Neural progenitor cell (in vitro differentiated cells): ENCODE measurements around the gene ARHGEF19.

Source experiments
- CTCF ChIP-seq: fragments of 200-600 bp; sonication (generic); IDR thresholded peaks from 2 replicates; pipeline ENCODE4 v1.5.1; 2017; ENCODE audit warnings: antibody characterized with exemption, mild to moderate bottlenecking
- EZH2 ChIP-seq: fragments of 200-600 bp; sonication (generic); IDR thresholded peaks from 2 replicates; pipeline ENCODE4 v1.6.1; 2017; ENCODE audit warnings: antibody characterized with exemption, mild to moderate bottlenecking, moderate library complexity
- EZH2phosphoT487 ChIP-seq: fragments of 200-600 bp; sonication (generic); IDR thresholded peaks from 2 replicates; pipeline ENCODE4 v1.6.1; 2017; ENCODE audit warnings: antibody characterized with exemption

DNA sequence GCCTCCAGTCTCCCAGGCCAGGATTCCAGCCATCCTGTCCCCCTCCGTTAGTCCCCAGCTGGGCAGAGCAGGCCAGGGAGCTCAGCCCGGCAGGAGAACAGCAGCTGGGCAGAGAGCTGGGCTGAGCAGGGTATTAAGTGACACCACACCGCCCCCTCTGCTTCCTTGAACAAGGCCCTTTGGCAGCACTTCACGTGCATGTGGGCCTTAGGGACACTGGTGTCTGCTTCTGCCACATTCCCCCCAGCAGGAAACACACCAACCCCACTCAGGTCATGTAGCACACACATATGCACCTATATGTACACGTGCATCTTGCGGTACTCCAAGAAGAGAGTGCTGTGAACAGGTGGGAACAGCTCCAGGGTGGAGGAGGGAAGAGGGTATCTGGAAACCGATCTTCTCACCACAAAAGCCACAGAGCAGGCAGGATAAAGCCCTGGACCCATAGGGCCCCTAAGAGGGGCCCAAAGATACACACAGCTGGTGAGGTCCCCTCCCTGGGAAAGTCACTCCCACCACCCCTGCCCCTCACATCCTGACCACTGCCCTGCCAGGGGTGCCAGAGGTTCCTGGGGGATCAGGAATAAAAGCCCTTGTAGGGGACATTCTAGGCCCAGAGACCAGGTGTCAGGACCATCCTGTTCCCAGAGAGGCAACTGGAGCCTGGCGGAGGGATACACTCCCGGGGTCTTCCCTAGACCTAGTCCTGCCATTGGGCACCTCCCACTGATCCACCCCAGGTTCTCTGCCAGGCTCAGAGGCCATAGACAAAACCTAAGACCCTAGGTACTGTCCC, 61.1 kb downstream of the ARHGEF19 start:
- no peak for TF ChIP-seq EZH2
- no peak for TF ChIP-seq CTCF
- TF ChIP-seq EZH2phosphoT487, result no peak
